Measurements from ENCODE around the gene DEF6.

DEF6 gene

DNA sequence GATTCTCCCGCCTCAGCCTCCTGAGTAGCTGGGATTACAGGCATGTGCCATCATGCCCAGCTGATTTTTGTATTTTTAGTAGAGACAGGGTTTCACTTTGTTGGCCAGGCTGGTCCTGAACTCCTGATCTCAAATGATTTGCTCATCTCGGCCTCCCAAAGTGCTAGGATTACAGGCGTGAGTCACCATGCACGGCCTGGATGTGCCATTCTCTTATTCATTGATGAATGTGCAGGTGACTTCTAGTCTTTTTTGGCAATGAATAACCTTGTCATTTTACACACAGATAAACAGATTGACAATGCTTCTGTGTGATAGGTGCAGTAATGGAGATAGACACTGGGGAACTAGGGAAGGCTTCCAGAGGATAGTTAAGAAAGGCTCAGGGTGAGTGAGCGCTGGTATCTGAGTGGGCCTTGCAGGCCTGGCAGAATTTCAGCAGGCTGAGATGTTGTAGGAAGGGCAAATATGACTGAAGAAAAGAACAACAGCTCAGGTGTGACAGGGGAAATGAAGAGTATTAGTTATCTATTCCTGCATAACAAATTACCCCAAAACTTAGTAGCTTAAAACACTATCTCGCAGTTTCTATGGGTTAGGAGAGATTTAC lies 68.1 kb downstream of the DEF6 start:
- no peaks in the 10 kb centered on the region; a peak in 1 of 22 replicates for H3K9me3 ChIP-seq (replicated peaks in 1 of 11)
- no peak overlapping the region for H3K9ac ChIP-seq
- H3K4me2 ChIP-seq = peak overlapping the region in 6 of 11 experiments; percentile 86 to 94 (median 92); a peak in 11 of 22 replicates
- no peak for TF ChIP-seq Cebpa-rat (IDR thresholded peaks at IDR 0.05)
- no peaks in the 10 kb centered on the region for H3K27me3 ChIP-seq
- H4K20me1 ChIP-seq = peaks cover 4 to 97% (median 22%) of the 10 kb centered on the region in 11 experiments; a peak in 14 of 22 replicates
- peaks cover 0 to 27% (median 13%) of the 10 kb centered on the region in 11 experiments; a peak in 13 of 22 replicates for H3K36me3 ChIP-seq
- no peak overlapping the region for H3K4me3 ChIP-seq
- peaks cover 70 to 99% (median 97%) of the 10 kb centered on the region in 10 experiments for H3K4me1 ChIP-seq
- H3K27ac ChIP-seq = peak overlapping the region in 2 of 11 experiments; percentile 5 to 17; a peak in 3 of 22 replicates

DNA sequence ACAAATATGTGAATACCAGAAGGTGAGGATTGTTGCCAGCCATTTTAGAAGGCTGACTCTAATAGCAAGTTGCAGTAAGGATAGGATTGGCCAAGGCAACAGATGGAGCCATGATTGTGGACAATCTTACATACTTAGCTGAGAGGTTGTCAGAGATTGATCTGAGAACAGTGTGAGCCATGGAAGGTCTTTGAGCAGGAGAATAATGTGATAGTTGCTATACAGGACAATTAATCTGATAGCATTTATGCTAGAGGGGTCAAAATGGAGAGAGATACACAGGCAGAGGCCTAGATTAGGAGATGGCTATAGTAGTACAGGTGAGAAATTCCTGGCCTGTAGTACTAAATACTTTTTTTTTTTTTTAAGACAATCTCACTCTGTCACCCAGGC lies 68.6 kb downstream of the DEF6 start:
- no peak for TF ChIP-seq Cebpa-rat (IDR thresholded peaks at IDR 0.05)
- no peak overlapping the region for H3K9ac ChIP-seq
- no peaks in the 10 kb centered on the region for H3K27me3 ChIP-seq
- no peaks in the 10 kb centered on the region; a peak in 1 of 22 replicates for H3K9me3 ChIP-seq (replicated peaks in 1 of 11)
- peaks cover 0 to 97% (median 17%) of the 10 kb centered on the region in 11 experiments; a peak in 14 of 22 replicates for H4K20me1 ChIP-seq
- H3K27ac ChIP-seq = peak overlapping the region in 3 of 11 experiments; percentile 13 to 97 (median 96); a peak in 2 of 22 replicates
- no peak overlapping the region for H3K4me3 ChIP-seq
- peak overlapping the region in 7 of 11 experiments; percentile 1 to 94 (median 90); a peak in 10 of 22 replicates for H3K4me2 ChIP-seq
- peaks cover 0 to 27% (median 13%) of the 10 kb centered on the region in 11 experiments; a peak in 13 of 22 replicates for H3K36me3 ChIP-seq
- peaks cover 70 to 99% (median 97%) of the 10 kb centered on the region in 10 experiments for H3K4me1 ChIP-seq

DNA sequence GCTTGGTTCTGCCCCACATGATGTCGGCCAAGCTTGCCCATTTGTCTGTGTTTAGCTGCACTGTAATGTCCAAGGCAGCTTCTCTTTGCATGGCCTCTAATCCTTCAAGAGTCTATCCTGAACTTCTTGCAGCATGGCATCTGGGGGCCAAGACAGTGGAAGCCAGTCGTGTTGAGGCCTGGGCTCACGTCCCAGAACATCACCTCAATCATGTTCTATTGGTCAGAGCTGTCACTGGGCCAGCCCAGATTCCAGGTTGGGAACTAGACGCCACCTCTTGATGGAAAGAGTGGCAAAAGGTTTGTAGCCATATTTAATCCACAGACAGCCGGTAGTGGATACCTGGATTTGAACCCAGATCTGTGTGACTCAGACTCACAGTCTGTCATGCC lies 70.0 kb downstream of the DEF6 start:
- H3K4me1 ChIP-seq = peaks cover 63 to 99% (median 97%) of the 10 kb centered on the region in 10 experiments
- H3K36me3 ChIP-seq = peaks cover 0 to 25% (median 13%) of the 10 kb centered on the region in 11 experiments; a peak in 13 of 22 replicates
- peak overlapping the region in 1 of 11 experiments; percentile 32; a peak in 1 of 22 replicates for H3K9ac ChIP-seq
- H3K27me3 ChIP-seq = no peaks in the 10 kb centered on the region
- H3K4me2 ChIP-seq = peak overlapping the region; percentile 69 to 94 (median 86)
- peak overlapping the region in 10 of 11 experiments; percentile 90 to 99 (median 96); a peak in 19 of 22 replicates for H3K27ac ChIP-seq
- no peak for TF ChIP-seq Cebpa-rat (IDR thresholded peaks at IDR 0.05)
- H3K9me3 ChIP-seq (replicated peaks in 1 of 11) = no peaks in the 10 kb centered on the region; a peak in 1 of 22 replicates
- 0 out of 20 replicates have a peak overlapping the region, but pooled peaks of 1 of the 10 experiments have one; percentile 10 for H3K4me3 ChIP-seq
- H4K20me1 ChIP-seq = peaks cover 0 to 93% (median 6%) of the 10 kb centered on the region in 11 experiments; a peak in 10 of 22 replicates

DNA sequence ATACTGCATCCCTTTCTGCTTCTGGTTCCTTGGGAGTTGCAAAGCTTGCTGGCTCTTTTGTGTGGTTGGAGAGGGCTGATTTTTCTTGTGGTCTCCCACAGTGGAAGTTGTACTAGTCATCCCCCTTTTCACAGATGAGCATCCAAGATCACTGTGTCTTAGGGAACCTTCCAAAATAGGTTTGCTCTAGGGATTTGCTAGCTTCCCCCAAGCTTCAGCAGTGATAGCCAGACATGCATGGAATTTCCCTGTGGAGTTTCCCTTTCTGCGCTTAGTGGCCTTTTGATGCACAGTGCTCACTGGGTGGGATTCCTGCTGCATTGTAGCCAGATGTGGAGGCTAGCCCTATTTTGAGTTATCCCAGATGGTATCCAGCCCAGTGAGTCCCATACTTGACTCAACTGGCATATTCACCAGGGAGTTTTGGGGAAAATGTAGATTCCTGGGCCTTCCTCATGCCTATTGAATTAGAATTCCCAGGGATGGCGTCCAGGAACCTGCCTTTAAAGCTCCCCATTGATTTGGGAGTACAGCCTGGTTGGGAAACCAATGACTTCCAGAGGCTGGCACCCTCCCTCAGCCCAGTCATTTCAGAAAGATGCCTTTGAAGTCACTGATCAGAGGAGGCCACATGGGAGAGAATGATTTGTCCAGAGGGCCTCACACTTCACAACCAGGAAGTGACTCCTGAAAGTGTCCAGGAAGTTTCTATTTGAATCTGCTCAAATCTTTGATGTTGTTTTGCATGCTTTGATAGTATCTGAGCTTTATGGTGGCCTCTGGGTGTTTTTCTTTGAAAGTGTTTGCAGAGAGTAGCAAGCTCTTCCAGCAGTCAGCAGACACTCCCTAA lies 70.6 kb downstream of the DEF6 start:
- peak overlapping the region; percentile 69 to 94 (median 86) for H3K4me2 ChIP-seq
- no peaks in the 10 kb centered on the region; a peak in 1 of 22 replicates for H3K9me3 ChIP-seq (replicated peaks in 1 of 11)
- peak overlapping the region in 9 of 11 experiments; percentile 5 to 86 (median 32); a peak in 10 of 22 replicates for H3K9ac ChIP-seq
- H3K4me1 ChIP-seq = peaks cover 57 to 99% (median 97%) of the 10 kb centered on the region in 10 experiments
- H3K4me3 ChIP-seq = peak overlapping the region in 1 of 10 experiments; percentile 10; a peak in 2 of 20 replicates
- no peak for TF ChIP-seq Cebpa-rat (IDR thresholded peaks at IDR 0.05)
- H4K20me1 ChIP-seq = peaks cover 0 to 87% (median 0%) of the 10 kb centered on the region in 11 experiments; a peak in 7 of 22 replicates
- peak overlapping the region; percentile 89 to 99 (median 96); a peak in 21 of 22 replicates for H3K27ac ChIP-seq
- H3K27me3 ChIP-seq = no peaks in the 10 kb centered on the region
- peaks cover 5 to 31% (median 18%) of the 10 kb centered on the region in 11 experiments; a peak in 15 of 22 replicates for H3K36me3 ChIP-seq

DNA sequence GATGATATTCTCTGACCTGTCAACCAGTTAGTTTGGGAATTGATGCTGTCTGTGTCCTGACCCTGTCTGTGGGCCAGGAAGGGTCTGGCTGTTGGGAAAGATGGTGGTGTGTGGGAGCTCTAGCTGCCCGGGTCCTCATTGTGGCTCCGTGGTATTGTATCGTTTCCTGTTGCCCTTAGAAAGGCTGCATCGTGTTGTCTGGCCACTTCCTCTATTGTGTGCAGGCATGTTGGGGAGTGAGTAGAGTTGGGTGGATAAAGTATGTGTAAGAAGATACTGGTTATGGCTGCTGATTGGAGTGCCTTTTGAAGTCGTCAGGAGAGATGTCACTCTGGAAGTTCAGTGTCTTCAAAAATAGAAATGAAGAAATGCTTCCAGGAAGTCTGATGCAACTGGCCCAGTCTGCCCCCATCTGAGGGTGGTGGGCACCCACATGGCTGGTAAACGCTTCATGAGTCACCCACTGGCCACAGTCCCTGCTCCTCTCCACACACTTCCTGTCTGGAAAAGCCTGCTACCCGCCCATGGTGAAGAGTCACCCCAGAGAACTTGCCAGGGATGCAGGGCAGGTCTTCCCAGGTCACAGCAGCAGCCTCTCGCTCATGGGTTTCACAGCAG lies 72.6 kb downstream of the DEF6 start:
- H3K4me3 ChIP-seq = peak overlapping the region in 8 of 10 experiments; percentile 11 to 54 (median 40); a peak in 13 of 20 replicates
- no peaks in the 10 kb centered on the region for H3K27me3 ChIP-seq
- H3K9me3 ChIP-seq (replicated peaks in 1 of 11) = no peaks in the 10 kb centered on the region; a peak in 1 of 22 replicates
- peak overlapping the region; percentile 77 to 92 (median 85) for H3K9ac ChIP-seq
- peaks cover 5 to 39% (median 26%) of the 10 kb centered on the region in 11 experiments; a peak in 17 of 22 replicates for H3K36me3 ChIP-seq
- H4K20me1 ChIP-seq = peaks cover 0 to 81% (median 0%) of the 10 kb centered on the region in 11 experiments; a peak in 4 of 22 replicates
- H3K4me2 ChIP-seq = peak overlapping the region; percentile 69 to 94 (median 86)
- peaks cover 45 to 97% (median 94%) of the 10 kb centered on the region in 10 experiments for H3K4me1 ChIP-seq
- TF ChIP-seq Cebpa-rat (IDR thresholded peaks at IDR 0.05) = peak; percentile 91 to 98 (median 96)
- peak overlapping the region; percentile 90 to 99 (median 96) for H3K27ac ChIP-seq

DNA sequence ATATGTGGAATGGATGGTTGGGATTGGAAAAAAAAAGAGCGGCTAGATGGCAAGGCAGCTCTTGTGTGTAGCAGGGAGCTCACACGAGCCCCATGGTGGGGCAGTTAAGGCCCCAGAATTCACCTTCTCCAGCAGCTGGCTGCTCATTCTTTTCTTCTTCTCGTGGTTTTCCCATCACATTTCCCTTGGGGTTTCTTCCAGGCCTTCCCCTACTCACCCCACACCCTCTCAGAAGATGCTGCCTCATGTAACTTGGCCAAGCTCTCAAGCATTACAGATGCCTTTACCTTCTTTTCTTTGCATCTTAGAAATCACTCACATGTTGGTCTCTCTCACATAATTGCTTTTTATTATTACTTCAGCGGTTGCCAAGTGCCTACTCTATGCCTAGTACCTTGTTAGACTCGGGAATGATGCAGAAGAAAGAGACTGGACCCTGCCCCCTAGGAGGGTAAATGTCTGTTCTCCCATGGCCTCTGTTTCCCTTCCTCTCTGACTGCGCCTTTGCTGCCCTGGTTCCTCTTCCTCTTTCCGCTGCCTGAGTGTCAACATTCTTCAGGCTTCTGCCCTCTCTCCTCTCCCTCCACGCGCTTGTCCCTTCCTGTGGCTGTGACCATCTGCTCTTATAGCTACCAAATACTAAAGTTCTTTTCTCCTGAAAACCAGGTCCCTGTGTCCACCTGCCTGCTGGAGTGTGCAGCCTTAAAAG lies 73.3 kb downstream of the DEF6 start:
- Histone ChIP-seq H3K4me3 (peak overlapping the region in 8 of 10 experiments; percentile 11 to 54 (median 32); a peak in 13 of 20 replicates), H3K4me1 (peaks cover 45 to 97% (median 94%) of the 10 kb centered on the region in 10 experiments), H3K4me2 (peak overlapping the region; percentile 69 to 94 (median 86)), H3K27me3 (no peaks in the 10 kb centered on the region), H3K9ac (peak overlapping the region; percentile 77 to 92 (median 85)), H3K27ac (peak overlapping the region; percentile 90 to 99 (median 96)), H3K36me3 (peaks cover 5 to 34% (median 26%) of the 10 kb centered on the region in 11 experiments; a peak in 17 of 22 replicates), H3K9me3 (replicated peaks in 1 of 11) (no peaks in the 10 kb centered on the region; a peak in 1 of 22 replicates), H4K20me1 (peaks cover 0 to 81% (median 0%) of the 10 kb centered on the region in 11 experiments; a peak in 3 of 22 replicates)
- no peak for TF ChIP-seq Cebpa-rat (IDR thresholded peaks at IDR 0.05)
